WTC11 (cell line): Measurements from ENCODE around the gene PDIA6. TPM values are rescaled to one million over a fixed set of nuclear protein-coding genes. Genes with fewer than 3 reads are reported as not detected.

ENCODE experiments used
- ATAC-seq: fragments of 200-7000 bp; cut with Tn5 transposase; 2 replicates; pipeline ENCODE4 v1.10.0; 2021; ENCODE audit warnings: mild to moderate bottlenecking, moderate library complexity
- CTCF ChIA-PET: fragments of 300-600 bp; sonication (Branson Sonifier 250); formaldehyde crosslinking; loops from one replicate; lab custom pipeline; 2021; ENCODE audit warnings: antibody characterized with exemption; lab: Charles Lee
- POLR2A ChIA-PET: fragments of 350-600 bp; sonication (Branson Sonifier 250); formaldehyde crosslinking; loops from one replicate; lab custom pipeline; 2021; ENCODE audit warnings: antibody characterized with exemption; lab: Charles Lee
- DNase-seq: peaks from one replicate; pipeline ENCODE4 v3.0.0; 2021; ENCODE audit warnings: low spot score
- H3K27ac Mint-ChIP-seq: 2 replicates; pipeline ENCODE4 v1.8.0; 2021; ENCODE audit warnings: mixed read lengths
- H3K27me3 Mint-ChIP-seq: 2 replicates; pipeline ENCODE4 v1.8.0; 2021; ENCODE audit warnings: low read depth, mild to moderate bottlenecking, moderate library complexity, mixed read lengths
- H3K36me3 Mint-ChIP-seq: 2 replicates; pipeline ENCODE4 v1.8.0; 2021; ENCODE audit warnings: mixed read lengths
- H3K4me1 Mint-ChIP-seq: 2 replicates; pipeline ENCODE4 v1.8.0; 2022; ENCODE audit warnings: mixed read lengths
- H3K4me3 Mint-ChIP-seq: 2 replicates; pipeline ENCODE4 v1.8.0; 2021; ENCODE audit warnings: mild to moderate bottlenecking, moderate library complexity, mixed read lengths
- H3K9me3 Mint-ChIP-seq: 2 replicates; pipeline ENCODE4 v1.8.0; 2021; ENCODE audit warnings: mixed read lengths
- CREB1 ChIP-seq: sonication (generic); formaldehyde crosslinking; IDR thresholded peaks from 2 replicates; pipeline ENCODE4 v1.8.0; 2023; ENCODE audit warnings: mild to moderate bottlenecking, missing genetic modification reagents
- ETV6 ChIP-seq: sonication (generic); formaldehyde crosslinking; IDR thresholded peaks from 2 replicates; pipeline ENCODE4 v1.8.1; 2022; ENCODE audit warnings: mild to moderate bottlenecking, missing genetic modification reagents
- JUN ChIP-seq: sonication (generic); formaldehyde crosslinking; IDR thresholded peaks from 2 replicates; pipeline ENCODE4 v1.8.0; 2023; ENCODE audit warnings: mild to moderate bottlenecking, missing genetic modification reagents
- NFATC4 ChIP-seq: fragments of 250-450 bp; sonication (Bioruptor Pico); IDR thresholded peaks from 2 replicates; pipeline ENCODE4 v1.9.0; 2021; ENCODE audit warnings: mild to moderate bottlenecking
- NFE2L1 ChIP-seq: sonication (generic); formaldehyde crosslinking; IDR thresholded peaks from 2 replicates; pipeline ENCODE4 v1.8.1; 2023; ENCODE audit warnings: missing genetic modification reagents
- NR2C2 ChIP-seq: sonication (generic); formaldehyde crosslinking; IDR thresholded peaks from 2 replicates; pipeline ENCODE4 v1.8.0; 2022; ENCODE audit warnings: mild to moderate bottlenecking, missing genetic modification reagents
- NR3C1 ChIP-seq: sonication (generic); formaldehyde crosslinking; conservative IDR thresholded peaks from 2 replicates; pipeline ENCODE4 v1.8.1; 2023; ENCODE audit warnings: low read depth, mild to moderate bottlenecking, missing genetic modification reagents
- SMAD4 ChIP-seq: sonication (generic); formaldehyde crosslinking; IDR thresholded peaks from 2 replicates; pipeline ENCODE4 v1.8.0; 2022; ENCODE audit warnings: mild to moderate bottlenecking, missing genetic modification reagents
- TEAD1 ChIP-seq: sonication (generic); formaldehyde crosslinking; IDR thresholded peaks from 2 replicates; pipeline ENCODE4 v1.8.0; 2022; ENCODE audit warnings: mild to moderate bottlenecking, missing genetic modification reagents
- ZNF232 ChIP-seq: sonication (generic); formaldehyde crosslinking; IDR thresholded peaks from 2 replicates; pipeline ENCODE4 v1.8.0; 2022; ENCODE audit warnings: mild to moderate bottlenecking, missing genetic modification reagents
- ZNF416 ChIP-seq: fragments of 250-450 bp; sonication (Bioruptor Pico); IDR thresholded peaks from 2 replicates; pipeline ENCODE4 v1.9.0; 2021; ENCODE audit warnings: mild to moderate bottlenecking, inconsistent platforms
- total RNA-seq: library from RNA; stranded (reverse); gene quantifications from 3 replicates; pipeline ENCODE4 v1.2.3, GENCODE V29; 2021
- TF ChIP-seq, protein P1 (sequence below): sonication (generic); formaldehyde crosslinking; IDR thresholded peaks from 2 replicates; pipeline ENCODE4 v1.8.1; 2023; ENCODE audit warnings: mild to moderate bottlenecking, missing genetic modification reagents, borderline replicate concordance
- TF ChIP-seq, protein P2 (sequence below): fragments of 250-450 bp; sonication (Bioruptor Pico); IDR thresholded peaks from 2 replicates; pipeline ENCODE4 v1.9.0; 2021; ENCODE audit warnings: mild to moderate bottlenecking, borderline replicate concordance
- TF ChIP-seq, protein P3 (sequence below): sonication (generic); formaldehyde crosslinking; IDR thresholded peaks from 2 replicates; pipeline ENCODE4 v1.8.1; 2022; ENCODE audit warnings: mild to moderate bottlenecking, moderate library complexity, missing genetic modification reagents
- TF ChIP-seq, protein P4 (sequence below): sonication (generic); formaldehyde crosslinking; IDR thresholded peaks from 2 replicates; pipeline ENCODE4 v1.8.1; 2023; ENCODE audit warnings: mild to moderate bottlenecking, missing genetic modification reagents, moderate library complexity
- TF ChIP-seq, protein P5 (sequence below): sonication (generic); formaldehyde crosslinking; IDR thresholded peaks from 2 replicates; pipeline ENCODE4 v1.8.0; 2022; ENCODE audit warnings: mild to moderate bottlenecking, missing genetic modification reagents
- TF ChIP-seq, protein P6 (sequence below): sonication (generic); formaldehyde crosslinking; conservative IDR thresholded peaks from 2 replicates; pipeline ENCODE4 v1.8.1; 2023; ENCODE audit warnings: mild to moderate bottlenecking, low read depth, missing genetic modification reagents, moderate library complexity
- TF ChIP-seq, protein P7 (sequence below): sonication (generic); formaldehyde crosslinking; IDR thresholded peaks from 2 replicates; pipeline ENCODE4 v1.8.1; 2023; ENCODE audit warnings: mild to moderate bottlenecking, missing genetic modification reagents, moderate library complexity

The PDIA6 gene
- total RNA-seq, 1 experiment from 2014 or later = 331 TPM

DNA sequence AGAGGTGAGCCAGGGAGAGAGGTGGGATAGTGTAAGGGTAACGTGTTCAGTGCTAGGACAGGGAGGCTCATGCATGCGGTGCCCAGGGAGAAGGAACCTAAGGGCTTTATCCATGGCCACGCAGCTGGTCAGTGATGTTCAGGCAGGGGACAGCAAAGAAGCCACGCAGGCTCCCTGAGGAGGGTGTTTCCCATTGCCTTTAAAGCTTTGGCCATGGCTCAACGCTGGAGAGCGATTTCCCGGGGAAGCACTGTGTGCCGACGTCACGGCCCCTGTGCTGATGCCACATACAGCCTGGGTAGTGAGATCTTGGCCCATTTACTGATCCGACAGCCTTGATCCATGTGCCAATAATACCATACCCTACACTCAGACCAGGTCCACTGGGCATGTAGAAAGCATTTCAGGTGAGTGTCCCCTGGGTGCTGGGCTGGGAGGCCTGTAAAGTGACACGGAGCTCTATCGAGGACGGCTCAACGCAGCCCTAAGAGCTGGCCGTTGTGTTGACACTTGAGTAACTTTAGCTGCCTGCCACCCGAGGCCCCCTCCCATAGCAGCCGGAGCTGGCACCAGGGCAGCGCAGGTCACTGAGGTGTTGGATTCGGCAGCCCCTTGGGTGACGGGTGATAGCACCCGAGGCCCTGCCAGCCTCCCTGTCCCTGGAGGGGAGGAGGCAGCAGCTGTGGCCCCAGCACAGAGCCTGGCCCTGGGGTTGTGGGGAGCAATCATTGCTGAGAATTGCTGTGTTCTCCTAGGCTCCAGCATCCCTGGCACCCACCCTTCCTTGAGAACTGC is 41.4 kb downstream of the PDIA6 start:
- Mint-ChIP-seq H3K4me1 (peaks cover 5% of the 10 kb centered on the region; the same call in 1 of the 2 replicates), H3K4me3 (no peak overlapping the region), H3K27me3 (no peaks in the 10 kb centered on the region), H3K9me3 (no peaks in the 10 kb centered on the region), H3K27ac (no peak overlapping the region), H3K36me3 (no peaks in the 10 kb centered on the region)
- ChIA-PET POLR2A (no interaction called here), CTCF (no interaction called here)
- DNase-seq (no peak), ATAC-seq (no peak)
- TF ChIP-seq, protein P1, sequence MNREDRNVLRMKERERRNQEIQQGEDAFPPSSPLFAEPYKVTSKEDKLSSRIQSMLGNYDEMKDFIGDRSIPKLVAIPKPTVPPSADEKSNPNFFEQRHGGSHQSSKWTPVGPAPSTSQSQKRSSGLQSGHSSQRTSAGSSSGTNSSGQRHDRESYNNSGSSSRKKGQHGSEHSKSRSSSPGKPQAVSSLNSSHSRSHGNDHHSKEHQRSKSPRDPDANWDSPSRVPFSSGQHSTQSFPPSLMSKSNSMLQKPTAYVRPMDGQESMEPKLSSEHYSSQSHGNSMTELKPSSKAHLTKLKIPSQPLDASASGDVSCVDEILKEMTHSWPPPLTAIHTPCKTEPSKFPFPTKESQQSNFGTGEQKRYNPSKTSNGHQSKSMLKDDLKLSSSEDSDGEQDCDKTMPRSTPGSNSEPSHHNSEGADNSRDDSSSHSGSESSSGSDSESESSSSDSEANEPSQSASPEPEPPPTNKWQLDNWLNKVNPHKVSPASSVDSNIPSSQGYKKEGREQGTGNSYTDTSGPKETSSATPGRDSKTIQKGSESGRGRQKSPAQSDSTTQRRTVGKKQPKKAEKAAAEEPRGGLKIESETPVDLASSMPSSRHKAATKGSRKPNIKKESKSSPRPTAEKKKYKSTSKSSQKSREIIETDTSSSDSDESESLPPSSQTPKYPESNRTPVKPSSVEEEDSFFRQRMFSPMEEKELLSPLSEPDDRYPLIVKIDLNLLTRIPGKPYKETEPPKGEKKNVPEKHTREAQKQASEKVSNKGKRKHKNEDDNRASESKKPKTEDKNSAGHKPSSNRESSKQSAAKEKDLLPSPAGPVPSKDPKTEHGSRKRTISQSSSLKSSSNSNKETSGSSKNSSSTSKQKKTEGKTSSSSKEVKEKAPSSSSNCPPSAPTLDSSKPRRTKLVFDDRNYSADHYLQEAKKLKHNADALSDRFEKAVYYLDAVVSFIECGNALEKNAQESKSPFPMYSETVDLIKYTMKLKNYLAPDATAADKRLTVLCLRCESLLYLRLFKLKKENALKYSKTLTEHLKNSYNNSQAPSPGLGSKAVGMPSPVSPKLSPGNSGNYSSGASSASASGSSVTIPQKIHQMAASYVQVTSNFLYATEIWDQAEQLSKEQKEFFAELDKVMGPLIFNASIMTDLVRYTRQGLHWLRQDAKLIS = no peak
- TF ChIP-seq ETV6 (CRISPR knock-in tag) = no peak
- TF ChIP-seq, protein P2, sequence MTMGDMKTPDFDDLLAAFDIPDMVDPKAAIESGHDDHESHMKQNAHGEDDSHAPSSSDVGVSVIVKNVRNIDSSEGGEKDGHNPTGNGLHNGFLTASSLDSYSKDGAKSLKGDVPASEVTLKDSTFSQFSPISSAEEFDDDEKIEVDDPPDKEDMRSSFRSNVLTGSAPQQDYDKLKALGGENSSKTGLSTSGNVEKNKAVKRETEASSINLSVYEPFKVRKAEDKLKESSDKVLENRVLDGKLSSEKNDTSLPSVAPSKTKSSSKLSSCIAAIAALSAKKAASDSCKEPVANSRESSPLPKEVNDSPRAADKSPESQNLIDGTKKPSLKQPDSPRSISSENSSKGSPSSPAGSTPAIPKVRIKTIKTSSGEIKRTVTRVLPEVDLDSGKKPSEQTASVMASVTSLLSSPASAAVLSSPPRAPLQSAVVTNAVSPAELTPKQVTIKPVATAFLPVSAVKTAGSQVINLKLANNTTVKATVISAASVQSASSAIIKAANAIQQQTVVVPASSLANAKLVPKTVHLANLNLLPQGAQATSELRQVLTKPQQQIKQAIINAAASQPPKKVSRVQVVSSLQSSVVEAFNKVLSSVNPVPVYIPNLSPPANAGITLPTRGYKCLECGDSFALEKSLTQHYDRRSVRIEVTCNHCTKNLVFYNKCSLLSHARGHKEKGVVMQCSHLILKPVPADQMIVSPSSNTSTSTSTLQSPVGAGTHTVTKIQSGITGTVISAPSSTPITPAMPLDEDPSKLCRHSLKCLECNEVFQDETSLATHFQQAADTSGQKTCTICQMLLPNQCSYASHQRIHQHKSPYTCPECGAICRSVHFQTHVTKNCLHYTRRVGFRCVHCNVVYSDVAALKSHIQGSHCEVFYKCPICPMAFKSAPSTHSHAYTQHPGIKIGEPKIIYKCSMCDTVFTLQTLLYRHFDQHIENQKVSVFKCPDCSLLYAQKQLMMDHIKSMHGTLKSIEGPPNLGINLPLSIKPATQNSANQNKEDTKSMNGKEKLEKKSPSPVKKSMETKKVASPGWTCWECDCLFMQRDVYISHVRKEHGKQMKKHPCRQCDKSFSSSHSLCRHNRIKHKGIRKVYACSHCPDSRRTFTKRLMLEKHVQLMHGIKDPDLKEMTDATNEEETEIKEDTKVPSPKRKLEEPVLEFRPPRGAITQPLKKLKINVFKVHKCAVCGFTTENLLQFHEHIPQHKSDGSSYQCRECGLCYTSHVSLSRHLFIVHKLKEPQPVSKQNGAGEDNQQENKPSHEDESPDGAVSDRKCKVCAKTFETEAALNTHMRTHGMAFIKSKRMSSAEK = no peak
- TF ChIP-seq ZNF232 (CRISPR knock-in tag) = no peak
- TF ChIP-seq NFATC4 (CRISPR knock-in tag) = no peak
- TF ChIP-seq, protein P3, sequence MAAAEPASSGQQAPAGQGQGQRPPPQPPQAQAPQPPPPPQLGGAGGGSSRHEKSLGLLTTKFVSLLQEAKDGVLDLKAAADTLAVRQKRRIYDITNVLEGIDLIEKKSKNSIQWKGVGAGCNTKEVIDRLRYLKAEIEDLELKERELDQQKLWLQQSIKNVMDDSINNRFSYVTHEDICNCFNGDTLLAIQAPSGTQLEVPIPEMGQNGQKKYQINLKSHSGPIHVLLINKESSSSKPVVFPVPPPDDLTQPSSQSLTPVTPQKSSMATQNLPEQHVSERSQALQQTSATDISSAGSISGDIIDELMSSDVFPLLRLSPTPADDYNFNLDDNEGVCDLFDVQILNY (CRISPR knock-in tag) = no peak
- no peak for TF ChIP-seq NR3C1
- TF ChIP-seq JUN (CRISPR knock-in tag) = no peak
- TF ChIP-seq, protein P4, sequence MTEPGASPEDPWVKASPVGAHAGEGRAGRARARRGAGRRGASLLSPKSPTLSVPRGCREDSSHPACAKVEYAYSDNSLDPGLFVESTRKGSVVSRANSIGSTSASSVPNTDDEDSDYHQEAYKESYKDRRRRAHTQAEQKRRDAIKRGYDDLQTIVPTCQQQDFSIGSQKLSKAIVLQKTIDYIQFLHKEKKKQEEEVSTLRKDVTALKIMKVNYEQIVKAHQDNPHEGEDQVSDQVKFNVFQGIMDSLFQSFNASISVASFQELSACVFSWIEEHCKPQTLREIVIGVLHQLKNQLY (CRISPR knock-in tag) = no peak

DNA sequence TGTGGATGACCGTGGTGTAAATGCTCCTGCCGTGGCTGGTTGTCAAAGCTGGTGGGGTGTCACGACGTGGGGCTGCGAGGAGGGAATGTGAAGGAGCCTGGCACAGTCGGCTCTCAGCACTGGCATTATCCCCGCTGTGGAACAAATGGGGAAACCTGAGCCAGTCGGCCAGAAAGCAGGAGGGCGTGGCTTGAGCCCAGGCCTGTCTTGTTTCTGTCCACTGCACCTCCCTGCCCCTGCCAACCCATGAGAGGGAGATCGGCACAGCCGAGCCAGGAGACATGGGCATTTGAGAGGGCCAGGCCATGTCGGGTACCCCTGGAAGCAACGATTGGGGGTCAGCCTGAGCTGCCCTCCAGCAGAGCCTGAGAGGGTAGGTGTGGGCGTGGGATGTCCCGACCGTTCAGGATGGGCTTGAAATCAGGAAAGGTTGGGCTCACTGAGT is 44.5 kb downstream of the PDIA6 start:
- Mint-ChIP-seq H3K4me3 (no peak overlapping the region), H3K4me1 (no peaks in the 10 kb centered on the region), H3K27me3 (no peaks in the 10 kb centered on the region; the same call in 1 of the 2 replicates), H3K9me3 (no peaks in the 10 kb centered on the region), H3K36me3 (no peaks in the 10 kb centered on the region), H3K27ac (no peak overlapping the region)
- CTCF ChIA-PET = interaction anchor here (1.5 kb wide), 1 partner anchor 59 kb away, joined by 3 read pairs; no protein-coding TSS in a partner anchor
- ATAC-seq (peak; percentile 28; the same call in 1 of the 2 replicates), DNase-seq (no peak)
- POLR2A ChIA-PET = no interaction called here
- no peak for TF ChIP-seq NR3C1
- TF ChIP-seq CREB1 = no peak
- TF ChIP-seq, protein P5, sequence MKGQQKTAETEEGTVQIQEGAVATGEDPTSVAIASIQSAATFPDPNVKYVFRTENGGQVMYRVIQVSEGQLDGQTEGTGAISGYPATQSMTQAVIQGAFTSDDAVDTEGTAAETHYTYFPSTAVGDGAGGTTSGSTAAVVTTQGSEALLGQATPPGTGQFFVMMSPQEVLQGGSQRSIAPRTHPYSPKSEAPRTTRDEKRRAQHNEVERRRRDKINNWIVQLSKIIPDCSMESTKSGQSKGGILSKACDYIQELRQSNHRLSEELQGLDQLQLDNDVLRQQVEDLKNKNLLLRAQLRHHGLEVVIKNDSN (CRISPR knock-in tag) = no peak
- TF ChIP-seq, protein P6, sequence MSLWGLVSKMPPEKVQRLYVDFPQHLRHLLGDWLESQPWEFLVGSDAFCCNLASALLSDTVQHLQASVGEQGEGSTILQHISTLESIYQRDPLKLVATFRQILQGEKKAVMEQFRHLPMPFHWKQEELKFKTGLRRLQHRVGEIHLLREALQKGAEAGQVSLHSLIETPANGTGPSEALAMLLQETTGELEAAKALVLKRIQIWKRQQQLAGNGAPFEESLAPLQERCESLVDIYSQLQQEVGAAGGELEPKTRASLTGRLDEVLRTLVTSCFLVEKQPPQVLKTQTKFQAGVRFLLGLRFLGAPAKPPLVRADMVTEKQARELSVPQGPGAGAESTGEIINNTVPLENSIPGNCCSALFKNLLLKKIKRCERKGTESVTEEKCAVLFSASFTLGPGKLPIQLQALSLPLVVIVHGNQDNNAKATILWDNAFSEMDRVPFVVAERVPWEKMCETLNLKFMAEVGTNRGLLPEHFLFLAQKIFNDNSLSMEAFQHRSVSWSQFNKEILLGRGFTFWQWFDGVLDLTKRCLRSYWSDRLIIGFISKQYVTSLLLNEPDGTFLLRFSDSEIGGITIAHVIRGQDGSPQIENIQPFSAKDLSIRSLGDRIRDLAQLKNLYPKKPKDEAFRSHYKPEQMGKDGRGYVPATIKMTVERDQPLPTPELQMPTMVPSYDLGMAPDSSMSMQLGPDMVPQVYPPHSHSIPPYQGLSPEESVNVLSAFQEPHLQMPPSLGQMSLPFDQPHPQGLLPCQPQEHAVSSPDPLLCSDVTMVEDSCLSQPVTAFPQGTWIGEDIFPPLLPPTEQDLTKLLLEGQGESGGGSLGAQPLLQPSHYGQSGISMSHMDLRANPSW (CRISPR knock-in tag) = no peak
- no peak for TF ChIP-seq NR2C2 (CRISPR knock-in tag)
- TF ChIP-seq, protein P7, sequence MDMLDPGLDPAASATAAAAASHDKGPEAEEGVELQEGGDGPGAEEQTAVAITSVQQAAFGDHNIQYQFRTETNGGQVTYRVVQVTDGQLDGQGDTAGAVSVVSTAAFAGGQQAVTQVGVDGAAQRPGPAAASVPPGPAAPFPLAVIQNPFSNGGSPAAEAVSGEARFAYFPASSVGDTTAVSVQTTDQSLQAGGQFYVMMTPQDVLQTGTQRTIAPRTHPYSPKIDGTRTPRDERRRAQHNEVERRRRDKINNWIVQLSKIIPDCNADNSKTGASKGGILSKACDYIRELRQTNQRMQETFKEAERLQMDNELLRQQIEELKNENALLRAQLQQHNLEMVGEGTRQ (CRISPR knock-in tag) = no peak
- no peak for TF ChIP-seq TEAD1
- TF ChIP-seq ZNF416 (CRISPR knock-in tag) = no peak
- TF ChIP-seq NFE2L1 (CRISPR knock-in tag) = no peak
- TF ChIP-seq SMAD4 = no peak
- no peak for TF ChIP-seq JUN (CRISPR knock-in tag)
